Measurements from ENCODE around the gene BDH1. TPM values are rescaled to one million over a fixed set of nuclear protein-coding genes. Genes with fewer than 3 reads are reported as not detected.

BDH1 gene
- total and polyA plus RNA-seq, 2 of the 13 experiments (the other 11 are each of a cell fraction or from before 2014, with no cell fraction given), result 21.2 to 71.9 TPM

DNA sequence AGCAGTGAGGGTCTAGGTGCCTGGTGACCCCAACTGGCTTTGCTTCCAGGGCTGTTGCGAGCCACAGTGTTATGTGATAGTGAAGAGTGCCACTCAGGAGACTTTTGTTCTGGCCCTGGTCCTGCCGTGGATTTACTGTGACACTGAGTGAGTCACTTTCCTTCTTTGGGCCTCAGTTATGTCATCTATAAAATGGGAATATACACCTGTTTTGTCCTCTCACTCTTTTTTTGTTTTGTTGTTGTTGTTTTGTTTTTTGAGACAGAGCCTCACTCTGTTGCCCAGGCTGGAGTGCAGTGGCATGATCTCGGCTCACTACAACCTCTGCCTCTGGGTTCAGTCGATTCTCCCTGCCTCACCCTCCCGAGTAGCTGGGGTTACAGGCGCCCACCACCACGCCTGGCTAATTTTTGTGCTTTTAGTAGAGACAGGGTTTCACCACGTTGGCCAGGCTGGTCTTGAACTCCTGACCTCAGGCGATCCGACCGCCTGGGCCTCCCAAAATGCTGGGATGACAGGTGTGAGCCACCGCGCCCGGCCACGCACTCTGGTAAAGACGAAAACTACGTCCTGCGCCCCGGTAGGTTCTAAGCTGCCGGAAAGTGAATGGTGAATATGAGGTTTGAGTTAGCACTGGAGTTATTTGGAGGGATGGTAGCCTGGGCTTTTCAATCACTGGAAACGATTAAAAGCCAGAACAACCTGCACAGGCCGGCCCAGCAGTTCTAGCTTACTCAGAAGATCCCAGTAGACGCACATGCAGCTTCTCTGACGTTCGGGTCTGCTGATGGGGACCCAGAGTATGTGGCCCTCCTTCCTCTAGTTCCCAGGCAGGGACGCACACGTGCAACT is 46.6 kb downstream of the BDH1 start (continued):
- TF ChIP-seq LBX2 (CRISPR knock-in tag; IDR thresholded peaks at IDR 0.05; ENCODE audit: borderline replicate concordance) (no peak), ZNF772 (CRISPR knock-in tag; IDR thresholded peaks at IDR 0.05) (no peak; the same call in 1 of the 2 replicates), CC2D1A (CRISPR knock-in tag; IDR thresholded peaks at IDR 0.05) (no peak), MAFG (CRISPR knock-in tag; IDR thresholded peaks at IDR 0.05) (no peak), RFX1 (IDR thresholded peaks at IDR 0.05) (no peak), ZMAT3 (CRISPR knock-in tag; conservative IDR thresholded peaks at IDR 0.05) (no peak)
- TF ChIP-seq, protein P1, sequence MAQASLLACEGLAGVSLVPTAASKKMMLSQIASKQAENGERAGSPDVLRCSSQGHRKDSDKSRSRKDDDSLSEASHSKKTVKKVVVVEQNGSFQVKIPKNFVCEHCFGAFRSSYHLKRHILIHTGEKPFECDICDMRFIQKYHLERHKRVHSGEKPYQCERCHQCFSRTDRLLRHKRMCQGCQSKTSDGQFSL (CRISPR knock-in tag; IDR thresholded peaks at IDR 0.05), result no peak

DNA sequence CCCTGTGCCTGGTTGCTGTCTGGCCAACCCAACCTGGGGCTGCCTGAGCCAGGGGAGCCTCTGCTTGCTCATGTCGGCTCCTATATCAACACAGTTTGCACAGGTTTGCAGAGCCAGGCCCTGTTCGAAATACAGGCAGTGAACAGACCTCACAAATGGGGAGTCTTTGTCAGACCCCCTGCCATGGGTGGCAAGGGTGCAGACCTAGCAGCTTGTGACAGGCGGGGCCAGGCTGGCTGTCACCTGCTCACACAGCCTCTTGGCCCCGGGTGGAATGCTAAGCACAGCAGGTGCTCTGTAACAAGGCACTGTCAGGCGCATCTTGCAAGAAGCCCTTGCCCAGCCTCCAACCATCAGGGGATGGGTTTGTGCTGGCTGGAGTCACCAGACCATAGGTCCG is 47.3 kb downstream of the BDH1 start:
- peaks cover 0 to 7% of the 10 kb centered on the region in 2 experiments; a peak in 3 of 5 replicates for H3K36me3 ChIP-seq (replicated peaks in 1 of 2; ENCODE audit: control insufficient read depth in 1 of 2, insufficient read depth in 2 of 2, low read length in 2 of 2)
- no peak overlapping the region for H2AFZ ChIP-seq (ENCODE audit: low read length)
- in situ Hi-C loops (cut with HindIII; ENCODE audit: extremely low pct_ligation_motif_present, low pct_unique_long_range_greater_than_20kb) (loop anchor here (10.0 to 25.0 kb wide), 2 partner anchors 214 to 521 kb away; partner anchors contain the start of gene DLG1), intact Hi-C loops (cut with micrococcal nuclease; ENCODE audit: unreplicated experiment) (no loop called here)
- H3K4me1 ChIP-seq (ENCODE audit: insufficient read depth, low read length), result peaks cover 56% of the 10 kb centered on the region
- FAIRE-seq, result no peak
- ChIA-PET CTCF (ENCODE audit: low intra/inter-chr PET ratio, low total read pairs) (no interaction called here), POLR2A (no interaction called here)
- DNase-seq (ENCODE audit: low spot score), result no peak
- no peaks in the 10 kb centered on the region for H3K79me2 ChIP-seq (ENCODE audit: insufficient read depth, low read length)
- no peak for TF ChIP-seq ARNT2 (CRISPR knock-in tag; IDR thresholded peaks at IDR 0.05; ENCODE audit: low read depth)
- TF ChIP-seq ZNF530 (CRISPR knock-in tag; IDR thresholded peaks at IDR 0.05; ENCODE audit: low read depth), result no peak
- TF ChIP-seq NFATC3 (CRISPR knock-in tag; IDR thresholded peaks at IDR 0.05), result no peak
- TF ChIP-seq, protein P2, sequence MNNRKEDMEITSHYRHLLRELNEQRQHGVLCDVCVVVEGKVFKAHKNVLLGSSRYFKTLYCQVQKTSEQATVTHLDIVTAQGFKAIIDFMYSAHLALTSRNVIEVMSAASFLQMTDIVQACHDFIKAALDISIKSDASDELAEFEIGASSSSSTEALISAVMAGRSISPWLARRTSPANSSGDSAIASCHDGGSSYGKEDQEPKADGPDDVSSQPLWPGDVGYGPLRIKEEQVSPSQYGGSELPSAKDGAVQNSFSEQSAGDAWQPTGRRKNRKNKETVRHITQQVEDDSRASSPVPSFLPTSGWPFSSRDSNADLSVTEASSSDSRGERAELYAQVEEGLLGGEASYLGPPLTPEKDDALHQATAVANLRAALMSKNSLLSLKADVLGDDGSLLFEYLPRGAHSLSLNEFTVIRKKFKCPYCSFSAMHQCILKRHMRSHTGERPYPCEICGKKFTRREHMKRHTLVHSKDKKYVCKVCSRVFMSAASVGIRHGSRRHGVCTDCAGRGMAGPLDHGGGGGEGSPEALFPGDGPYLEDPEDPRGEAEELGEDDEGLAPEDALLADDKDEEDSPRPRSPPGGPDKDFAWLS (CRISPR knock-in tag; IDR thresholded peaks at IDR 0.05; ENCODE audit: borderline replicate concordance), result no peak
- no peak for TF ChIP-seq HCFC1 (IDR thresholded peaks at IDR 0.05; ENCODE audit: low read depth, low read length)
- TF ChIP-seq MAZ (IDR thresholded peaks at IDR 0.05; ENCODE audit: borderline replicate concordance, low read depth, low read length), result no peak
- TF ChIP-seq MAZ (CRISPR knock-in tag; IDR thresholded peaks at IDR 0.05; ENCODE audit: low read depth), result 0 out of 2 replicates have a peak, but pooled peaks have one; percentile 28
- TF ChIP-seq ZNF160 (CRISPR knock-in tag; IDR thresholded peaks at IDR 0.05), result no peak
- no peak for TF ChIP-seq GLI4 (CRISPR knock-in tag; IDR thresholded peaks at IDR 0.05; ENCODE audit: borderline replicate concordance)
- no peak for ATAC-seq
- no peak overlapping the region for H3K4me3 ChIP-seq (replicated peaks in 1 of 3; ENCODE audit: insufficient read depth in 1 of 3, low read depth in 2 of 3, low read length in 3 of 3)
- no peak overlapping the region for H3K27ac ChIP-seq (ENCODE audit: extremely low read length, insufficient read depth, low read length)
- H3K9me3 ChIP-seq (ENCODE audit: low read length), result no peaks in the 10 kb centered on the region
- H3K27me3 ChIP-seq (ENCODE audit: control insufficient read depth in 1 of 2, insufficient read depth in 2 of 2, low read length in 2 of 2), result no peaks in the 10 kb centered on the region; a peak in 1 of 5 replicates
- whole genome bisulfite sequencing (ENCODE audit: low lambda C conversion rate), result no CpG with 5 or more reads among the region's 6 CpGs
- H4K20me1 ChIP-seq (ENCODE audit: insufficient read depth, low read length), result no peaks in the 10 kb centered on the region
- no TSS peak for BruUV-seq (replicated peaks)
- 0 out of 2 replicates have a peak overlapping the region, but pooled peaks have one; percentile 0 for H3K4me2 ChIP-seq (ENCODE audit: low read depth, low read length)
- no peak overlapping the region for H3K9ac ChIP-seq (ENCODE audit: insufficient read depth, low read depth, low read length)
